GM13976 (cell line): ENCODE data around the gene U2AF1L4.

Source experiments
- DNase-seq: peaks from one replicate; pipeline ENCODE4 v3.0.0; 2012; ENCODE audit warnings: low spot score
- in situ Hi-C: fragments of 300-500 bp; cut with MboI; formaldehyde crosslinking; loops from one replicate; pipeline ENCODE4 v1.12.0; 2022; ENCODE audit warnings: low sequenced_read_pairs, mixed read lengths, inconsistent platforms; ENCODE audit not compliant: unreplicated experiment
- TF ChIP-seq, protein P1 (sequence below): IDR thresholded peaks from 2 replicates; pipeline ENCODE4 v1.5.1; 2012; ENCODE audit warnings: borderline replicate concordance, mild to moderate bottlenecking; ENCODE audit not compliant: insufficient read depth; ENCODE audit errors: extremely low read depth, missing control alignments, control extremely low read depth

The U2AF1L4 gene

DNA sequence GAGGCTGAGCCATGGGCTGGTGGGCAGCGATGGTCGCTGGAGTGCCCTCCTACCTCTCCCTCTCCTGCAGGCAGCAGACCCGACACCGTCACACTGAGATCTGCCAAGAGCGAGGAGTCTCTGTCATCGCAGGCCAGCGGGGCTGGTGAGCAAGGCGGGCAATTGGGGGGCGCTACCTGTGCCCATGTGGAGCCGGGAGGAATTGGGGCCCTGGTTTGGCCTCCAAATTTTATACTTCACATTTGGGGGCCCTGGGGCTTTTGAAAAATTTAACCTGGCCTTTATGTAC lies 40.1 kb upstream of the U2AF1L4 start:
- TF ChIP-seq, protein P1, sequence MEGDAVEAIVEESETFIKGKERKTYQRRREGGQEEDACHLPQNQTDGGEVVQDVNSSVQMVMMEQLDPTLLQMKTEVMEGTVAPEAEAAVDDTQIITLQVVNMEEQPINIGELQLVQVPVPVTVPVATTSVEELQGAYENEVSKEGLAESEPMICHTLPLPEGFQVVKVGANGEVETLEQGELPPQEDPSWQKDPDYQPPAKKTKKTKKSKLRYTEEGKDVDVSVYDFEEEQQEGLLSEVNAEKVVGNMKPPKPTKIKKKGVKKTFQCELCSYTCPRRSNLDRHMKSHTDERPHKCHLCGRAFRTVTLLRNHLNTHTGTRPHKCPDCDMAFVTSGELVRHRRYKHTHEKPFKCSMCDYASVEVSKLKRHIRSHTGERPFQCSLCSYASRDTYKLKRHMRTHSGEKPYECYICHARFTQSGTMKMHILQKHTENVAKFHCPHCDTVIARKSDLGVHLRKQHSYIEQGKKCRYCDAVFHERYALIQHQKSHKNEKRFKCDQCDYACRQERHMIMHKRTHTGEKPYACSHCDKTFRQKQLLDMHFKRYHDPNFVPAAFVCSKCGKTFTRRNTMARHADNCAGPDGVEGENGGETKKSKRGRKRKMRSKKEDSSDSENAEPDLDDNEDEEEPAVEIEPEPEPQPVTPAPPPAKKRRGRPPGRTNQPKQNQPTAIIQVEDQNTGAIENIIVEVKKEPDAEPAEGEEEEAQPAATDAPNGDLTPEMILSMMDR, result no peak
- DNase-seq, result no peak
- in situ Hi-C loops, result no loop called here

DNA sequence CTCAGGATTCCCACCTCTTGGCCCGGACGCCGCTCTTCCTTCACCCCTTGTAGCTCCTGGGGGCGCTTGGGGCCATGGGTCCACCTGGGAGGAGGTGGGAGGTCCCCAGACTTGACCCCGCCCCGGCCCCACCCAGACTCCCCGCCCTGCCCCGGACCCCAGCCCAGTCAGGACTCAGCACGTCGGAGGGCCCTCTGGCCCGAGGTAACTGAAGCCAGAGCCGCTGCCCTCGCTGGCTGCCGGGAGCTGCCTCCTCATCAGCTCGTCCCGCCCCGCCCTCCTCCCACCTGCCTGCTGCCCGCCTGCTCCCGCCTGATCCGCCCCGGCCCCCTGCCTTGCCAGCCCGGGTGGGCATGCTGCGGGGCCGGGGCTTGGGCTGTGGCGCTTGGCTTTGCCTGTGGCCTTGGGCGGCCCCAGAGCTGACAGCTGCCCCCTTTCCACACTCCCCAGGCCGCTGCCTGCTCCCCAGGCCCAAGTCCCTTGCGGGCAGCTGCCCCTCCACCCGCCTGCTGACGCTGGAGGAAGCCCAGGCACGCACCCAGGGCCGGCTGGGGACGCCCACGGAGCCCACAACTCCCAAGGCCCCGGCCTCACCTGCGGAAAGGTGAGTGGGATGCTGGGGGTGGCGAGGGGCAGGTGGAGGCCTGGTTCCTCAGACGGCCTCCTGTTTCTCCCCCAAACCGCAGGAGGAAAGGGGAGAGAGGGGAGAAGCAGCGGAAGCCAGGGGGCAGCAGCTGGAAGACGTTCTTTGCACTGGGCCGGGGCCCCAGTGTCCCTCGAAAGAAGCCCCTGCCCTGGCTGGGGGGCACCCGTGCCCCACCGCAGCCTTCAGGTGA lies 39.5 kb upstream of the U2AF1L4 start:
- TF ChIP-seq, protein P1, result no peak
- in situ Hi-C loops, result no loop called here

DNA sequence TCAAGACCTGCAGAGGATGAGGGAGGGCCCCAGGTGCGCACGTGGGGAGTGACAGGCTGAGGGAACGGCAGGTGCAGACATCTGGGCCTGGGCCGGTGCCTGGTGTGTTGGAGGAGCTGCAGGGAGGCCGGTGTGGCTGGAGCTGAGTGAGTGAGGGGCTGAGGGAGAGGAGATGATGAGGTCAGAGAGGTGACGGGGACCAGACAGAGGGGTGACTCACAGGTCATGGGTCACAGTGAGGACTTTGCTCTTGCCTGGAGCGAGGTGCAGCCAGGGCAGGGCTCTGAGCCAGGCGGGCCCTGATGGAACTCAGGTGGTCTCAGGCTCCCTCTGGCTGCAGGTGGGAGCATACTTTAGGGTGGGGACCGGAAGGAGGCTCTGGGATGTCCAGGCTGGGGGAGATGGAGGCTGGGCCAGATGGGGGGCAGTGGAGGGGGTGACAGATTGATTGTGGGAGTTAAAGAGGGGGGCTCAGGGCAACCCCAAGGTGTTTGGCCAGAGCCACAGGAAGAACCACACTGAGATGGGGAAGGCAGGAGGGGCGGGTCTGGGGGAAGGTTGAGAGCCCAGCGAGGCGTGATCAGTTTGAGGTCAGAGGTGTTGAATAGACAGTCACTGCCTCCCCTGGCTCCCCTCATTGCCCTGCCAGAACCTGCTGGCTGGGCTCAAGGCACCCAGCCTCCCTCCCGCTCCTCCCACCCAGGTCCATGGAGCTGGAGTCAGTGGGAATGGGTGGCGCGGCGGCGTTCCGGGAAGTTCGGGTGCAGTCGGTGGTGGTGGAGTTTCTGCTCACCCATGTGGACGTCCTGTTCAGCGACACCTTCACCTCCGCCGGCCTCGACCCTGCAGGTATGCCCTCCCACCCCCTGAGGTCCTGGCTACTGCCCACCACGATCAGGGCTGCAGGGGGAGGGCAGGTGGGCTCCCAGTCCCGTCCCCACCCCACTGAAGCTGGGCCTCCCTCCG lies 38.5 kb upstream of the U2AF1L4 start:
- TF ChIP-seq, protein P1, result no peak
- in situ Hi-C loops, result no loop called here
- no peak for DNase-seq

More for the DNA sequence above, 39.5 kb upstream of the U2AF1L4 start:
- DNase-seq, result no peak

DNA sequence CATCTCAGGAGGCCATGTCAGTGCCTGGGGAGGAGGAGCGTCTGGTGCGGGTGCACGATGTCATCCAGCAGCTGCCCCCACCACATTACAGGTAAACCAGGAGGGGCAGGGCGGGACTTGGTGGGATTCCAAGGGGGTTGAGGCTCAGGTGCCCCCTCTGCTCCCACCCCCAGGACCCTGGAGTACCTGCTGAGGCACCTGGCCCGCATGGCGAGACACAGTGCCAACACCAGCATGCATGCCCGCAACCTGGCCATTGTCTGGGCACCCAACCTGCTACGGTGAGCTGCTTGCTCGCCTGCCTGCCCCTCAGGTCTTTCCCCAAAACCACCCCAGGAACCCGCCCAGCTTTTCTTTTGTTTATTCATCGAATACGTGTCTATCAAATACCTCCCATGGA lies 37.4 kb upstream of the U2AF1L4 start:
- DNase-seq, result no peak
- TF ChIP-seq, protein P1, result no peak
- in situ Hi-C loops, result no loop called here

DNA sequence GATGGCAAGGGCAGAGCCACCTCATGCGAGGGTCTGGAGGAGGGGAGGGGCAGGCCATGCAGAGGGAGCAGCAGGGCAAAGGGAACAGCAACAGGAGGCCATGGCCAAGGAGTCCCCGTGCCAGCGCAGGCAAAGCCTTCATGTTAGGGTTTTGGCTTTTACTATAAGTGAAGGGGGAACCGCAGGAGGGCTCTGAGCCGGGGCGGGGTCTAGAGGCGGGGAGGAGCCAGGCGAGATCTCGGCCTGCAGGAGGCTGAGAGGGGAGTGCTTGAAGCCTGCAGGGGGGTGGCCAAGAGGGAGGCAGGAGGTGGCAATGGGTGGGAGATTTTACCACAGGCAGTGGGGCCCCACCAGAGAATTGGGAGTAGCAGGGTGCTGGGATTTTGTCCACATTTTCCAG lies 36.4 kb upstream of the U2AF1L4 start:
- TF ChIP-seq, protein P1, result no peak
- no peak for DNase-seq
- in situ Hi-C loops, result no loop called here

DNA sequence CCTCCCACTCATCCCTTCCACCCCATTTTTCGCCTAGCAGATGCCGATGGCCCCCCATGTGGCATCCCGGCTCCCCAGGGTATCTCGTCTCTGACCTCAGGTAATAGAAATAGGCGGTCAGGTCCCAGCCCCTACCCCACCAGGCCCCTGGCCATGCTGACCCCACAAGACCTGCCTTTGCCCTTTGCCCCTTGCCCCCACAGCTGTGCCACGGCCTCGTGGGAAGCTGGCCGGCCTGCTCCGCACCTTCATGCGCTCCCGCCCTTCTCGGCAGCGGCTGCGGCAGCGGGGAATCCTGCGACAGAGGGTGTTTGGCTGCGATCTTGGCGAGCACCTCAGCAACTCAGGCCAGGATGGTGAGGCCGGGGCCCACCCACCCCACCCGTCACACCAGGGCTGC lies 35.5 kb upstream of the U2AF1L4 start:
- no peak for DNase-seq
- in situ Hi-C loops, result no loop called here
- TF ChIP-seq, protein P1, result no peak
